GM12872 (cell line): ENCODE results near the gene FAM20C.

Experiments used
- TF ChIP-seq, protein P1 (sequence below): IDR thresholded peaks from 3 replicates; pipeline ENCODE4 v1.5.1; 2011; ENCODE audit warnings: low read depth, mild to moderate bottlenecking, low read length, moderate library complexity; ENCODE audit not compliant: insufficient read depth

Gene FAM20C

DNA sequence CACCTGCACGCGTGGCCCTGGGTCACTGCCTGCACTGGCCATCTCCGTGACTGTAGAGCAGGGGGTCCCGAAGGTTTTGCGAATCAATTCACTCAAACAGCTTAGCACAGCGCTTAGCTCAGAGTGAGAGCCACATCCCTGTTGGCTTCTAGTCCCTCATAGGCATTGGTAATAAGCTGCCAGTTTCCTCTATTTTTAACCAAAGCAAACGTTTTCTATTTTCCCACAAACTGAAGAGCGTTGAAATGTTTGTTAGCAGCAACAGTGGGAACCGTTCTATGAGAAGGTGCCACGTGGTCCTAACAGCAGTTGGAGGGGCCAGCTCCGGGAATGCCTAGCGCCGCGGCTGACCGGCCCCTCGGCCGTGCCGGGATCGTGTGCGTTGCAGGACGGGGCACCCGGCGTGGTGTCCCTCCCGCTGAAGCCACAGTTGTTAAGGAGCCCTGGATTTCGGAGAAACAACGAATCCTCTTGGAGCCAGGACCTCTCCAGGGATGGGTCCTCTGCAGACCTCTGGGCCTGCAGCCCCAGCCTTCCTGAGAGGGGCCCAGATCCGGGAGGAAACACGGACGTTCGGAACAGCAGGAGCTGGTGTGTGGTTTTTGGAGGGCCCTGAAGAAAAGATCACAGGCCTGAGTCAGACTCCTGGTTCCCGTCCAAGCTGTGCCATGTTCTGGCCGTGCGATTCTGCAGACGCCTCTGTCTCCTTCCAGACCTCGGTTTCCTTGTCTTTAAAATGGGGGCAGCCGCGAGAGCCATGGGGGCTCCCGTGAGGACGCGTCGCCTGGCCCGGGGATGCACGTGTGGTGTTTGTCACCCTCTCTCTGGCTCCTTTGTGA, 40.3 kb downstream of the FAM20C start:
- TF ChIP-seq, protein P1, sequence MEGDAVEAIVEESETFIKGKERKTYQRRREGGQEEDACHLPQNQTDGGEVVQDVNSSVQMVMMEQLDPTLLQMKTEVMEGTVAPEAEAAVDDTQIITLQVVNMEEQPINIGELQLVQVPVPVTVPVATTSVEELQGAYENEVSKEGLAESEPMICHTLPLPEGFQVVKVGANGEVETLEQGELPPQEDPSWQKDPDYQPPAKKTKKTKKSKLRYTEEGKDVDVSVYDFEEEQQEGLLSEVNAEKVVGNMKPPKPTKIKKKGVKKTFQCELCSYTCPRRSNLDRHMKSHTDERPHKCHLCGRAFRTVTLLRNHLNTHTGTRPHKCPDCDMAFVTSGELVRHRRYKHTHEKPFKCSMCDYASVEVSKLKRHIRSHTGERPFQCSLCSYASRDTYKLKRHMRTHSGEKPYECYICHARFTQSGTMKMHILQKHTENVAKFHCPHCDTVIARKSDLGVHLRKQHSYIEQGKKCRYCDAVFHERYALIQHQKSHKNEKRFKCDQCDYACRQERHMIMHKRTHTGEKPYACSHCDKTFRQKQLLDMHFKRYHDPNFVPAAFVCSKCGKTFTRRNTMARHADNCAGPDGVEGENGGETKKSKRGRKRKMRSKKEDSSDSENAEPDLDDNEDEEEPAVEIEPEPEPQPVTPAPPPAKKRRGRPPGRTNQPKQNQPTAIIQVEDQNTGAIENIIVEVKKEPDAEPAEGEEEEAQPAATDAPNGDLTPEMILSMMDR: no peak

DNA sequence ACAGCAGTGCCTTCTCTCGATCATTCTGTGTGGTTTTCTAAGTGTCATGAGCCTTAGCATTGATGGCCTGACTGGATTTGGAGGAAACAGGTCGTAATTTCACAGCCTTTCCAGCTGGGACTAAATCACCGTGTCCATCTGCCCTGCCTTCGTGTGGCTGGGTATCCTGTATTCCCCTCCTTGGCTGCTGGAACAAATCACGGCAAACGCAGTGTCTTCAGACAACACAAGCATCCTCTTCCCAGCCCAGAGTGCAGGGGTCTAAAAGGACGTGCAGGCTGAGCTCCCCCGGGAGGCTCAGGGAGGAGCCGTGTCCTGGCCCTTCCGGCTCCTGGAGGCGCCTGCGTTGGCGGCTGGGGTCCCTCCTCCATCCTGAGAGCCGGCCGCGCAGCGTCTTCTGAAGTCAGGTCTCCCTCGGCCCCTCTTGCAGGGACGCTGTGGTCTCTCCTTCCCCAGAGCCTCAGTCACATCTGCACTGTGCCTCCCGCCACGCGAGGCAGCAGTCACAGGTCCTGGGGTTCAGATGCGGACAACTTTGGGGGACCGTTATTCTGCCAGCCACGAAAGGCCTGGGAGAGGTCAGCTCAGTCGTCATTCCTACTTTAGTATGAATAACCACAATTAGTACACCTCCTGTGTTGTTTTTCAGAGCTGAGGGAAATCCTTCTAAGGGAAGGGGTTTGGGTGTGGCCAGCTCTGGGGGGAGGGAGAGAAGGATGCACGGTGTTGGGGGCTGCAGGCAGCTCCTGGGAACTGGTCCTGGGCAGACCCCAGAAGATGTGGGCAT, 41.1 kb downstream of the FAM20C start:
- TF ChIP-seq, protein P1: no peak

DNA sequence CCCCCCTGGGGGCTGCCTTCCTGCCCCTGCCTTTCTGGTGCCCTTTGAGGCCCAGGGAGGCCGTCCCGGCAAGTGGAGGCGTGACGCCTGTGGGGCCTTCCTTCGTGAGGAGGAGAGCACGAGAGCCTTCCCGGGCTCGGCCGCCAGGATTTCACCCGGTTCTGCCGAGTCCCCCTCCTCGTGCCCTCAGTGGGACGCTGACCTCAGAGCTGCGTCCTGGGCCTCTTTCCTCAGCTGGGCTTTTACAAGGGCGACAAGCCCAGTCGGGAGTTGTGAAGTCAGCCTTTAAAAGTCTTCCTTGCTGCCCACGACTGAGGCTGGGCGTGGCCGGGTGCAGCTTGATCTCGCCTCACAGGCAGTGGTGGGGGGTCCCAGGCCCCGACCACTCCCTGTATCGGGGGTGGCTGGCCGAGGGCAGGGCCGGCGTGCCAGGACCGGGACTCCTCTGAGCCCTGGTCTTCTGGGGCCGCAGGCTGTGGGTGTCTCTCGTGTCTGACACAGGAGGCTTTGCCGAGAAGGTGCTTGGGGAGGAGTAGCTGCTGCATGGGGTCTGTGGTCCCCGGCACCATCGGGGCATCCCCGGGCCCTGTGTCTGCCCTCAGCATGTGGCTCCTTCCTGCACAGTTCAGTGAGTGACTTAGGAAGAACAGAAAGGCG, 41.8 kb downstream of the FAM20C start:
- TF ChIP-seq, protein P1: no peak

DNA sequence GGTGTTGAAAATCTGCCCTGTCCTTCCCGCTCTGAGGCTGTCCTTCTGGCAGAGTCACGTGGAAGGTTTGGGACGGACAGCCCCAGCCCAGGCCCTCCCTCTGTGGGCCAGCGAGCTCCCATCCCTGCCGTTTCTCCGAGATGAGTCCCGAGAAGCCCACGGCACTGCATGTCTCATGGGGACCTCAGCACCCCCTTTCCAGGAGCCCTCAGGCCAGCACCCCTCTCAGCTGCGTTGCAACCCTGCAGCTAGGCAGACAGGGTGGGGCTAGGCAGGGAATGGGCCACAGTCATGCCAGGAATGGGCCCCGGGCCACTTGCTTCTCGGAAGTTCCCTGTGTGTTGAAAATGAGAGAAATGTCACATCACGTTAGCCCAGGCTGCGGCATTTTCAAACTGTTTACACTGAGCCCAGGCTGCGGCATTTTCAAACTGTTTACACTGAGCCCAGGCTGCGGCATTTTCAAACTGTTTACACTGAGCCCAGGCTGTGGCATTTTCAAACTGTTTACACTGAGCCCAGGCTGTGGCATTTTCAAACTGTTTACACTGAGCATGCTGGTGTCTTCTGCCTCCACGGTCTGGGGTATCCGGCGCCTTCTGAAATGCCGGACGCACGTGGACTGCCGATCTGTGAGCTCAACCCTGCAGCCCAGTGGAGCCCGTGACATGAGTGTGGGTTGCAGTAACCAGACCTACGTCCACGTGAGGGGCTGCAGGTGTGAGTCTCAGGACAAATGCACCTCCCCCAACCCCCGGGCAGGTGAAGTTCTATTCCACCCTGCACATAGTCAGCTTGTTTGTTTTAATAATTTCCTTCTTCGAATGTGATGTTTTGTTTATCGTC, 42.6 kb downstream of the FAM20C start:
- TF ChIP-seq, protein P1: no peak

DNA sequence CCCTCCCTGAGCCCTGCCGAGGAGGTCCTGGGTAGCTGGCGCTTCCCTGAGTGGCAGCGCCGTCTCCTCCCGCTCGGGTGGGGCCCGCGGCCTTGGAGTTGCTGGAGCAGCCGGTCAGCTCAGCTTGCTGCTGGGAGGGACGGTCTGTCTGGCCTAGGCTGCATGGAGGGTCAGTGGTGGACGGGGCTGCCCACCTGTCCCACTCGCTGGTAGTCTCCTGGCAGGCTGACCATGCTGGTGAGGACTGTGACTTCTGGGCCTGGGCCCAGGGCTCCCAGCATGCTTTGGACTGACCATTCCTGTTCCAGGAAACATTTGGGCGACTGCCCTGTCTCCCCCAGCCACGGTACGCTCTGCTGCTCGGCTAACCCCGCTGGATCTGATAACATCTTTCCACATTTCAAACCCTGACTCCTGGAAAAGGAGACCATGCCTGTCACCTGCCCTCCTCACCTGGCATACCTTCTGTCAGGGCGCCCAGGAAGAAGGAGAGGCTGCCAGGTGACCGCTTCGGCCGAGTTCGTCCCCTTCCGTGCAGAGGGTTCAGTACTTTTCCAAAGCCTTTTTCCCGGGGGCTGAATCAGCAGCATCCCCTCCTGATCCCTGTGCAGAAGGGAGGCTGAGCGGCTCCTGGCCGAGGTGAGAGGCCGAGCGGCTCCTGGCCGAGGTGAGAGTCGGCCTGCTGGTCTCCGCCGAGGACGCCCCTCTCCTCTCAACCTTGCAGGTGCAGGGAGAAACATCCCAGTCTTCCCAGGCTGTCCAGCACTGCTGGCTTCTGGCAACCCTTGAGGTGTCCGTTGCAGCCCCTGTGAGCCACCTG, 43.4 kb downstream of the FAM20C start:
- TF ChIP-seq, protein P1: no peak

DNA sequence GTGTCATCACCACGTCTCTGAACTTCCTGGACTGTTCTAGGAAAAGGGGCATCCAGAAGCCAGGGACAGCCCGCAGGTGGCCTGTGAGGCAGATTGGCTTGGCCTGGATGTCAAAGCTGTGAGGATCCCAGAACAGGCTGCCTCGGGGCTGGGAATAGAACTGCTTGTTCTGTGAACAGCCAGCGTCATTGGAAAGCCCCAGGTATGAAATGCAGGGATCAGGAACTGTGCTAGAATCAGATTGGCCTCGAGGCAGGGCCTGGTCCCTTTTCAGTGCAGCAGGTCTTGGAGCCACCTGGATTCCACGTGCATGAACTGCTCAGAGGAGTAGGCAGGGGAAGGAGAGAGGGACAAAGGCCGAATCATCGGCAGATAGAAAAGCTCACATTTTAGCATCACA, 44.6 kb downstream of the FAM20C start:
- TF ChIP-seq, protein P1: no peak
